K562 (cell line): ENCODE measurements around the gene FZD10.

Experiments used
- PTTG1 ChIP-seq: fragments of 450-650 bp; IDR thresholded peaks from 2 replicates; pipeline ENCODE4 v1.6.1; 2016; ENCODE audit warnings: low read depth, mild to moderate bottlenecking, missing genetic modification characterization, missing compliant biosample characterization
- SIN3A ChIP-seq, 2 experiments: fragments of 150-350 bp in 1 of 2; IDR thresholded peaks; 2 replicates each; pipeline ENCODE4 v1.6.1; 2011 to 2016; ENCODE audit warnings: borderline replicate concordance in 2 of 2, low read depth in 2 of 2, low read length in 2 of 2, mild to moderate bottlenecking in 2 of 2, moderate library complexity in 2 of 2; ENCODE audit not compliant: control insufficient read depth in 1 of 2

DNA sequence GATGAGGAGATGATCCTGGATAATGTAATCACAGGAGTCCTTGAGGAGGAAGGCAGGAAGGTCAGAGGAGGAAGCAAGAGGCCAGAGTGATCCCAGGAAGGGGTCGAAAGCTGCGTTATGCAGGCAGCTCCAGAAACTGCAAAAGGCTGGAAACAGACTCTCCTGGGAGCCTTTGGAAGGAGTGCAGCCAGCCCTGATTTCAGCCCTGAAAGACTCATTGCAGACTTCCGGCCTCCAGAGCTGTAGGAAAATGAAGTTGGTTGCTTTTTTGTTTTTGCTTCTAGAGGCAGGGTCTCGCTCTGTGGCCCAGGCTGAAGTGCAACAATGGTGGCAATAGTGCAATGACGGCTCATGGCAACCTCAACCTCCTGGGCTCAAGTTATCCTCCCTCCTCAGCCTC lies 44.6 kb upstream of the FZD10 start:
- TF ChIP-seq SIN3A (IDR thresholded peaks at IDR 0.05; ENCODE audit: borderline replicate concordance in 2 of 2, control insufficient read depth in 1 of 2, low read depth in 2 of 2, low read length in 2 of 2), result no peak
- no peak for TF ChIP-seq PTTG1 (tag)
